DMS53 treated with DMSO at 0.1 percent for 48 hours (cell line): ENCODE results near the gene TMEM243.
"Not testable (repeated sequence)": the region's sequence is repeated elsewhere in the genome, so short reads cannot be mapped to it uniquely, and the experiment has no call there.

Experiments
- DNase-seq: peaks from one replicate; lab custom pipeline; 2025; ENCODE audit not compliant: unreplicated experiment; lab: John Stamatoyannopoulos, UW

TMEM243 gene

GRCh38 chr7:87212498-87212897, 7.0 kb downstream of the TMEM243 start:
- no peak for DNase-seq

- no peak for DNase-seq
Observed at GRCh38 chr7:87210506-87210905, 9.0 kb downstream of the TMEM243 start.

- DNase-seq = no peak
Observed at GRCh38 chr7:87209295-87209924, 10.1 kb downstream of the TMEM243 start.

GRCh38 chr7:87206361-87206760, 13.2 kb downstream of the TMEM243 start:
- no peak for DNase-seq

- DNase-seq = not testable (repeated sequence)
Observed at GRCh38 chr7:87205701-87206100, 13.8 kb downstream of the TMEM243 start.

- no peak for DNase-seq
Observed at GRCh38 chr7:87204933-87205332, 14.6 kb downstream of the TMEM243 start.

GRCh38 chr7:87203929-87204328, 15.6 kb downstream of the TMEM243 start:
- not testable (repeated sequence) for DNase-seq

- DNase-seq = no peak
Observed at GRCh38 chr7:87202705-87203104, 16.8 kb downstream of the TMEM243 start.

- DNase-seq = no peak
Observed at GRCh38 chr7:87202208-87202607, 17.3 kb downstream of the TMEM243 start.

GRCh38 chr7:87199700-87200450, 19.7 kb downstream of the TMEM243 start:
- DNase-seq = no peak

GRCh38 chr7:87199241-87199640, 20.3 kb downstream of the TMEM243 start:
- DNase-seq = no peak

GRCh38 chr7:87193912-87194311, 25.6 kb downstream of the TMEM243 start:
- no peak for DNase-seq

- DNase-seq = no peak
Observed at GRCh38 chr7:87192784-87193487, 26.6 kb downstream of the TMEM243 start.

GRCh38 chr7:87190783-87191182, 28.7 kb downstream of the TMEM243 start:
- no peak for DNase-seq

GRCh38 chr7:87188930-87189329, 30.6 kb downstream of the TMEM243 start:
- no peak for DNase-seq

- no peak for DNase-seq
Observed at GRCh38 chr7:87187120-87187519, 32.4 kb downstream of the TMEM243 start.

- no peak for DNase-seq
Observed at GRCh38 chr7:87179180-87179579, 40.4 kb downstream of the TMEM243 start.

GRCh38 chr7:87178320-87178719, 41.2 kb downstream of the TMEM243 start:
- no peak for DNase-seq

- DNase-seq = no peak
Observed at GRCh38 chr7:87173471-87173870, 46.1 kb downstream of the TMEM243 start.

- DNase-seq = no peak
Observed at GRCh38 chr7:87171282-87171934, 48.1 kb downstream of the TMEM243 start.

- no peak for DNase-seq
Observed at GRCh38 chr7:87170828-87171227, 48.7 kb downstream of the TMEM243 start.

- no peak for DNase-seq
Observed at GRCh38 chr7:87164433-87164832, 55.1 kb downstream of the TMEM243 start.
